ENCODE measurements around the gene TSHR.
"Not testable (repeated sequence)": the region's sequence is repeated elsewhere in the genome, so short reads cannot be mapped to it uniquely, and the experiment has no call there.

The TSHR gene

GRCh38 chr14:81062816-81063215 is 107.4 kb downstream of the TSHR start:
- DNase-seq (ENCODE audit: extremely low read depth in 1 of 2, low read depth in 1 of 2), result no peak

- DNase-seq (ENCODE audit: extremely low read depth in 1 of 2, low read depth in 1 of 2), result no peak
These were observed 111.3 kb downstream of the TSHR start for GRCh38 chr14:81066672-81067071.

- DNase-seq (ENCODE audit: extremely low read depth in 1 of 2, low read depth in 1 of 2), result no peak
These were observed 111.7 kb downstream of the TSHR start for GRCh38 chr14:81067156-81067555.

GRCh38 chr14:81068176-81068782 is 112.9 kb downstream of the TSHR start:
- no peak for DNase-seq (ENCODE audit: extremely low read depth in 1 of 2, low read depth in 1 of 2)

GRCh38 chr14:81070511-81070910 is 115.1 kb downstream of the TSHR start:
- DNase-seq (ENCODE audit: extremely low read depth in 1 of 2, low read depth in 1 of 2), result no peak

GRCh38 chr14:81085596-81085995 is 130.2 kb downstream of the TSHR start:
- DNase-seq (ENCODE audit: extremely low read depth in 1 of 2, low read depth in 1 of 2), result no peak

- DNase-seq (ENCODE audit: extremely low read depth in 1 of 2, low read depth in 1 of 2), result no peak
These were observed 131.8 kb downstream of the TSHR start for GRCh38 chr14:81087230-81087629.

GRCh38 chr14:81091139-81091538 is 135.7 kb downstream of the TSHR start:
- DNase-seq (ENCODE audit: extremely low read depth in 1 of 2, low read depth in 1 of 2), result no peak

GRCh38 chr14:81091660-81092059 is 136.2 kb downstream of the TSHR start:
- no peak for DNase-seq (ENCODE audit: extremely low read depth in 1 of 2, low read depth in 1 of 2)

- DNase-seq (ENCODE audit: extremely low read depth in 1 of 2, low read depth in 1 of 2), result no peak
These were observed 138.2 kb downstream of the TSHR start for GRCh38 chr14:81093651-81094050.

- DNase-seq (ENCODE audit: extremely low read depth in 1 of 2, low read depth in 1 of 2), result no peak
These were observed 140.1 kb downstream of the TSHR start for GRCh38 chr14:81095539-81095938.

- no peak for DNase-seq (ENCODE audit: extremely low read depth in 1 of 2, low read depth in 1 of 2)
These were observed 141.2 kb downstream of the TSHR start for GRCh38 chr14:81096656-81097055.

GRCh38 chr14:81102217-81102616 is 146.8 kb downstream of the TSHR start:
- DNase-seq (ENCODE audit: extremely low read depth in 1 of 2, low read depth in 1 of 2), result no peak

GRCh38 chr14:81103443-81103842 is 148.0 kb downstream of the TSHR start:
- DNase-seq (ENCODE audit: extremely low read depth in 1 of 2, low read depth in 1 of 2), result no peak

- no peak for DNase-seq (ENCODE audit: extremely low read depth in 1 of 2, low read depth in 1 of 2)
These were observed 150.0 kb downstream of the TSHR start for GRCh38 chr14:81105378-81105777.

GRCh38 chr14:81105961-81106360 is 150.5 kb downstream of the TSHR start:
- DNase-seq (ENCODE audit: extremely low read depth in 1 of 2, low read depth in 1 of 2), result no peak

GRCh38 chr14:81110186-81110585 is 154.8 kb downstream of the TSHR start:
- no peak for DNase-seq (ENCODE audit: extremely low read depth in 1 of 2, low read depth in 1 of 2)

- DNase-seq (ENCODE audit: extremely low read depth in 1 of 2, low read depth in 1 of 2), result no peak
These were observed 157.8 kb downstream of the TSHR start for GRCh38 chr14:81113176-81113575.

- not testable (repeated sequence) for DNase-seq (ENCODE audit: extremely low read depth in 1 of 2, low read depth in 1 of 2)
These were observed 158.8 kb downstream of the TSHR start for GRCh38 chr14:81113945-81114820.

GRCh38 chr14:81120501-81120900 is 165.1 kb downstream of the TSHR start:
- DNase-seq (ENCODE audit: extremely low read depth in 1 of 2, low read depth in 1 of 2), result no peak

GRCh38 chr14:81122326-81122725 is 166.9 kb downstream of the TSHR start:
- DNase-seq (ENCODE audit: extremely low read depth in 1 of 2, low read depth in 1 of 2), result no peak

- DNase-seq (ENCODE audit: extremely low read depth in 1 of 2, low read depth in 1 of 2), result no peak
These were observed 168.4 kb downstream of the TSHR start for GRCh38 chr14:81123811-81124210.

All from activated CD8-positive, alpha-beta memory T cell treated with anti-CD3 and anti-CD28 coated beads for 1 hour (primary cell).